Glutamatergic neuron (in vitro differentiated cells): ENCODE results near the gene REL. TPM values are rescaled to one million over a fixed set of nuclear protein-coding genes. Genes with fewer than 3 reads are reported as not detected.

Experiments
- DNase-seq: peaks from one replicate; pipeline ENCODE4 v3.0.0; 2022
- H3K27ac Mint-ChIP-seq: one replicate; pipeline ENCODE4 v1.8.0; 2020; ENCODE audit warnings: mild to moderate bottlenecking, mixed read lengths, inconsistent platforms; ENCODE audit not compliant: unreplicated experiment
- H3K27me3 Mint-ChIP-seq: one replicate; pipeline ENCODE4 v1.8.0; 2020; ENCODE audit warnings: mild to moderate bottlenecking, moderate library complexity, mixed read lengths, inconsistent platforms; ENCODE audit not compliant: unreplicated experiment
- H3K36me3 Mint-ChIP-seq: one replicate; pipeline ENCODE4 v1.8.0; 2020; ENCODE audit warnings: mild to moderate bottlenecking, mixed read lengths, inconsistent platforms; ENCODE audit not compliant: unreplicated experiment
- H3K4me1 Mint-ChIP-seq: one replicate; pipeline ENCODE4 v1.8.0; 2020; ENCODE audit warnings: mild to moderate bottlenecking, low read depth, mixed read lengths, inconsistent platforms; ENCODE audit not compliant: unreplicated experiment
- H3K4me3 Mint-ChIP-seq: one replicate; pipeline ENCODE4 v1.8.0; 2020; ENCODE audit warnings: mild to moderate bottlenecking, mixed read lengths, inconsistent platforms; ENCODE audit not compliant: unreplicated experiment
- H3K9me3 Mint-ChIP-seq: one replicate; pipeline ENCODE4 v1.8.0; 2020; ENCODE audit warnings: mild to moderate bottlenecking, moderate library complexity, mixed read lengths, inconsistent platforms; ENCODE audit not compliant: unreplicated experiment
- total RNA-seq: library from RNA; stranded (reverse); fragmentation: NEBNext Ultra II Directional; extraction: Animal tissue kit (Norgen Biotek cat#: 25700); gene quantifications from one replicate; pipeline ENCODE4 v1.2.1, GENCODE V29; 2021; ENCODE audit not compliant: unreplicated experiment
- TF ChIP-seq, protein P1 (sequence below): fragments of 200-600 bp; sonication (generic); IDR thresholded peaks from one replicate; pipeline ENCODE4 v1.5.0; 2021; ENCODE audit not compliant: partially characterized antibody, unreplicated experiment

Gene REL
- total RNA-seq, 1 donor from 2014 or later, result 2.1 TPM

- H3K36me3 Mint-ChIP-seq, result no peaks in the 10 kb centered on the region
- no peak for DNase-seq
- no peak overlapping the region for H3K27ac Mint-ChIP-seq
- H3K27me3 Mint-ChIP-seq, result no peaks in the 10 kb centered on the region
- TF ChIP-seq, protein P1, sequence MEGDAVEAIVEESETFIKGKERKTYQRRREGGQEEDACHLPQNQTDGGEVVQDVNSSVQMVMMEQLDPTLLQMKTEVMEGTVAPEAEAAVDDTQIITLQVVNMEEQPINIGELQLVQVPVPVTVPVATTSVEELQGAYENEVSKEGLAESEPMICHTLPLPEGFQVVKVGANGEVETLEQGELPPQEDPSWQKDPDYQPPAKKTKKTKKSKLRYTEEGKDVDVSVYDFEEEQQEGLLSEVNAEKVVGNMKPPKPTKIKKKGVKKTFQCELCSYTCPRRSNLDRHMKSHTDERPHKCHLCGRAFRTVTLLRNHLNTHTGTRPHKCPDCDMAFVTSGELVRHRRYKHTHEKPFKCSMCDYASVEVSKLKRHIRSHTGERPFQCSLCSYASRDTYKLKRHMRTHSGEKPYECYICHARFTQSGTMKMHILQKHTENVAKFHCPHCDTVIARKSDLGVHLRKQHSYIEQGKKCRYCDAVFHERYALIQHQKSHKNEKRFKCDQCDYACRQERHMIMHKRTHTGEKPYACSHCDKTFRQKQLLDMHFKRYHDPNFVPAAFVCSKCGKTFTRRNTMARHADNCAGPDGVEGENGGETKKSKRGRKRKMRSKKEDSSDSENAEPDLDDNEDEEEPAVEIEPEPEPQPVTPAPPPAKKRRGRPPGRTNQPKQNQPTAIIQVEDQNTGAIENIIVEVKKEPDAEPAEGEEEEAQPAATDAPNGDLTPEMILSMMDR, result no peak
- no peak overlapping the region for H3K4me3 Mint-ChIP-seq
- H3K9me3 Mint-ChIP-seq, result no peaks in the 10 kb centered on the region
- H3K4me1 Mint-ChIP-seq, result no peaks in the 10 kb centered on the region
Observed at GRCh38 chr2:60932954-60933353, 51.6 kb downstream of the REL start.

GRCh38 chr2:60934165-60934722, 52.9 kb downstream of the REL start:
- Mint-ChIP-seq H3K4me3 (no peak overlapping the region), H3K9me3 (no peaks in the 10 kb centered on the region), H3K27me3 (no peaks in the 10 kb centered on the region), H3K4me1 (no peaks in the 10 kb centered on the region), H3K27ac (no peak overlapping the region), H3K36me3 (no peaks in the 10 kb centered on the region)
- no peak for DNase-seq
- TF ChIP-seq, protein P1, result no peak

GRCh38 chr2:60936757-60937156, 55.4 kb downstream of the REL start:
- no peak for DNase-seq
- no peak overlapping the region for H3K4me3 Mint-ChIP-seq
- H3K9me3 Mint-ChIP-seq, result no peaks in the 10 kb centered on the region
- TF ChIP-seq, protein P1, result no peak
- H3K27ac Mint-ChIP-seq, result no peak overlapping the region
- no peaks in the 10 kb centered on the region for H3K4me1 Mint-ChIP-seq
- no peaks in the 10 kb centered on the region for H3K27me3 Mint-ChIP-seq
- no peaks in the 10 kb centered on the region for H3K36me3 Mint-ChIP-seq

GRCh38 chr2:60938301-60938700, 56.9 kb downstream of the REL start:
- no peak for DNase-seq
- no peak overlapping the region for H3K27ac Mint-ChIP-seq

DNA sequence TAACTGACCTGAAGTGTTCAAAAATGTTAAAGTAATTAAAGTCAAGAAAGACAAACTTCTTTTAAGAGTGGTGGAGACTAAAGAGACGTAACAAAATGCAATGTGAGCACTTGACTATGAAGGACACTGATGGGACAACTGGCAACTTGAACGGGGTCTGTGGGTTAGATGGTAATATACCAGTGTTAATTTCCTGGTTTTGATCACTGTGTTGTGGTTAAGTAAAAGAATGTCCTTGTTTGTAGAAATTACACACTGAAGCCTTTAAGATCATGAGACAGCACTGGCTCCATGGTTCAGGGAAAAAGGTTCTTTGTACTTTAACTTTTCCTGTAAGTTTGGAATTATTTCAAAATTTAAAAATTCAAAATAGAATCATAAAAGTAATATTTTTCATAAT, 58.2 kb downstream of the REL start:
- no peak for DNase-seq
- Mint-ChIP-seq H3K4me3 (no peak overlapping the region), H3K27me3 (no peaks in the 10 kb centered on the region), H3K4me1 (no peaks in the 10 kb centered on the region), H3K36me3 (no peaks in the 10 kb centered on the region), H3K27ac (no peak overlapping the region), H3K9me3 (no peaks in the 10 kb centered on the region)
- TF ChIP-seq, protein P1, result no peak

More at GRCh38 chr2:60938301-60938700, 56.9 kb downstream of the REL start:
- no peak overlapping the region for H3K4me3 Mint-ChIP-seq
- H3K27me3 Mint-ChIP-seq, result no peaks in the 10 kb centered on the region
- no peaks in the 10 kb centered on the region for H3K4me1 Mint-ChIP-seq
- no peaks in the 10 kb centered on the region for H3K9me3 Mint-ChIP-seq
- TF ChIP-seq, protein P1, result no peak
- no peaks in the 10 kb centered on the region for H3K36me3 Mint-ChIP-seq
